ENCODE data around the gene ARHGAP26.
"Not testable (repeated sequence)": the region's sequence is repeated elsewhere in the genome, so short reads cannot be mapped to it uniquely, and the experiment has no call there.

Gene ARHGAP26

GRCh38 chr5:143116814-143117213 lies 346.6 kb downstream of the ARHGAP26 start:
- Histone ChIP-seq H3K27me3 (ENCODE audit: insufficient read depth, low read length) (no peaks in the 10 kb centered on the region), H2AFZ (ENCODE audit: low read length) (no peak overlapping the region), H3K9me2 (ENCODE audit: low read depth, low read length) (no peaks in the 10 kb centered on the region), H3K9me3 (ENCODE audit: low read length) (no peaks in the 10 kb centered on the region), H3K4me2 (ENCODE audit: low read length) (no peak overlapping the region), H3K79me2 (ENCODE audit: insufficient read depth, low read length) (no peaks in the 10 kb centered on the region), H4K20me1 (ENCODE audit: insufficient read depth, low read length) (no peaks in the 10 kb centered on the region), H3K36me3 (ENCODE audit: insufficient read depth, low read length) (no peaks in the 10 kb centered on the region), H3F3A (ENCODE audit: insufficient read depth, low read length) (no peaks in the 10 kb centered on the region), H3K9ac (ENCODE audit: low read length) (no peak overlapping the region), H3K4me1 (ENCODE audit: insufficient read depth, low read length, severe bottlenecking) (peaks cover 61% of the 10 kb centered on the region), H3K4me3 (ENCODE audit: low read depth, low read length, poor library complexity, severe bottlenecking) (no peak overlapping the region), H3K27ac (ENCODE audit: low read depth, low read length, poor library complexity, severe bottlenecking) (peak overlapping the region; percentile 6)
- TF ChIP-seq EZH2 (IDR thresholded peaks at IDR 0.05; ENCODE audit: borderline replicate concordance, low read length) (no peak), CTCF (IDR thresholded peaks at IDR 0.05; ENCODE audit: low read length) (no peak)

GRCh38 chr5:143117821-143118220 lies 347.6 kb downstream of the ARHGAP26 start:
- Histone ChIP-seq H3K27ac (ENCODE audit: low read depth, low read length, poor library complexity, severe bottlenecking) (peak overlapping the region; percentile 80), H3K79me2 (ENCODE audit: insufficient read depth, low read length) (no peaks in the 10 kb centered on the region), H4K20me1 (ENCODE audit: insufficient read depth, low read length) (no peaks in the 10 kb centered on the region), H3K9me3 (ENCODE audit: low read length) (no peaks in the 10 kb centered on the region), H3K4me2 (ENCODE audit: low read length) (no peak overlapping the region), H3F3A (ENCODE audit: insufficient read depth, low read length) (no peaks in the 10 kb centered on the region), H3K4me3 (ENCODE audit: low read depth, low read length, poor library complexity, severe bottlenecking) (no peak overlapping the region), H3K9ac (ENCODE audit: low read length) (no peak overlapping the region), H3K36me3 (ENCODE audit: insufficient read depth, low read length) (no peaks in the 10 kb centered on the region), H3K4me1 (ENCODE audit: insufficient read depth, low read length, severe bottlenecking) (peaks cover 61% of the 10 kb centered on the region), H2AFZ (ENCODE audit: low read length) (no peak overlapping the region), H3K27me3 (ENCODE audit: insufficient read depth, low read length) (no peaks in the 10 kb centered on the region), H3K9me2 (ENCODE audit: low read depth, low read length) (no peaks in the 10 kb centered on the region)
- no peak for TF ChIP-seq CTCF (IDR thresholded peaks at IDR 0.05; ENCODE audit: low read length)
- TF ChIP-seq EZH2 (IDR thresholded peaks at IDR 0.05; ENCODE audit: borderline replicate concordance, low read length): no peak

- Histone ChIP-seq H3K9ac (ENCODE audit: low read length) (no peak overlapping the region), H3F3A (ENCODE audit: insufficient read depth, low read length) (no peaks in the 10 kb centered on the region), H3K27me3 (ENCODE audit: insufficient read depth, low read length) (no peaks in the 10 kb centered on the region), H3K79me2 (ENCODE audit: insufficient read depth, low read length) (no peaks in the 10 kb centered on the region), H3K27ac (ENCODE audit: low read depth, low read length, poor library complexity, severe bottlenecking) (peak overlapping the region; percentile 80), H3K4me1 (ENCODE audit: insufficient read depth, low read length, severe bottlenecking) (peaks cover 58% of the 10 kb centered on the region), H4K20me1 (ENCODE audit: insufficient read depth, low read length) (no peaks in the 10 kb centered on the region), H3K36me3 (ENCODE audit: insufficient read depth, low read length) (no peaks in the 10 kb centered on the region), H3K9me3 (ENCODE audit: low read length) (no peaks in the 10 kb centered on the region), H3K9me2 (ENCODE audit: low read depth, low read length) (no peaks in the 10 kb centered on the region), H3K4me2 (ENCODE audit: low read length) (no peak overlapping the region), H2AFZ (ENCODE audit: low read length) (no peak overlapping the region), H3K4me3 (ENCODE audit: low read depth, low read length, poor library complexity, severe bottlenecking) (no peak overlapping the region)
- TF ChIP-seq CTCF (IDR thresholded peaks at IDR 0.05; ENCODE audit: low read length) (0 out of 2 replicates have a peak, but pooled peaks have one; percentile 25), EZH2 (IDR thresholded peaks at IDR 0.05; ENCODE audit: borderline replicate concordance, low read length) (no peak)
Measured at GRCh38 chr5:143118222-143118621, 348.0 kb downstream of the ARHGAP26 start.

GRCh38 chr5:143118818-143119217 lies 348.6 kb downstream of the ARHGAP26 start:
- Histone ChIP-seq H3K4me2 (ENCODE audit: low read length) (peak overlapping the region; percentile 24; the same call in 1 of the 2 replicates), H3K27ac (ENCODE audit: low read depth, low read length, poor library complexity, severe bottlenecking) (peak overlapping the region; percentile 80), H2AFZ (ENCODE audit: low read length) (peak overlapping the region; percentile 66; the same call in 1 of the 2 replicates), H3K4me1 (ENCODE audit: insufficient read depth, low read length, severe bottlenecking) (peaks cover 52% of the 10 kb centered on the region), H3K9ac (ENCODE audit: low read length) (peak overlapping the region; percentile 9; the same call in 1 of the 2 replicates)
- not testable (repeated sequence) for H3K79me2 ChIP-seq (ENCODE audit: insufficient read depth, low read length); H3F3A ChIP-seq (ENCODE audit: insufficient read depth, low read length); H3K27me3 ChIP-seq (ENCODE audit: insufficient read depth, low read length); H4K20me1 ChIP-seq (ENCODE audit: insufficient read depth, low read length); H3K9me3 ChIP-seq (ENCODE audit: low read length); H3K4me3 ChIP-seq (ENCODE audit: low read depth, low read length, poor library complexity, severe bottlenecking); H3K36me3 ChIP-seq (ENCODE audit: insufficient read depth, low read length); H3K9me2 ChIP-seq (ENCODE audit: low read depth, low read length)
